Heart left ventricle (tissue), 13 donors: ENCODE measurements around the gene GLTPD2.

Experiments used
- CTCF ChIP-seq, 12 donors: fragments of 200-600 bp; sonication (generic) in 4 of 12; IDR thresholded peaks; one replicate each; pipeline versions ENCODE4 v1.5.0 to v1.8.0; 2018 to 2022; ENCODE audit warnings: antibody characterized with exemption in 12 of 12, mild to moderate bottlenecking in 5 of 12
- POLR2A ChIP-seq, 2 donors: fragments of 450-650 bp; IDR thresholded peaks; one replicate each; pipeline ENCODE4 v1.6.1; 2017; ENCODE audit warnings: antibody characterized with exemption in 2 of 2, mild to moderate bottlenecking in 2 of 2, moderate library complexity in 2 of 2
- donor health status: ischemic (EF 13 %, LVEDD 7.1; RV severe dilation, severe dysfunction).
- donor health status: DM: no; HTN: yes; CAD: no.
- donor health status: DM: no; HTN: no; CAD: no.
- donor health status: ischemic (EF 25% LVEDD 6.9; RV normal size, moderate dysfunction).
- donor health status: ischemic (EF 25% LVEDD 5.7; RV mildly dilated, moderate dysfunction).
- donor health status: ischemic (EF 35%, LVEDD 5.7; RV mildly dilated, moderate dysfunction).
- donor health status: nonischemic (EF 11% LVEDD 7.7; RV severe dilation, severe dysfunction).
- donor health status: DM: yes; HTN: yes; CAD: no.
- donor health status: PGD.
- donor health status: ischemic (EF 29% LVEDD 5.4; RV normal size, mild dysfunction).
- donor health status: nonischemic (EF 23%, LVEDD 6.1; RV moderate dilation, normal function).

- TF ChIP-seq CTCF (IDR thresholded peaks at IDR 0.05) (no peak), POLR2A (IDR thresholded peaks at IDR 0.05) (no peak)
Measured at GRCh38 chr17:4772235-4772613, 16.5 kb upstream of the GLTPD2 start.
